ENCODE data around the gene NUCB2.

DNA sequence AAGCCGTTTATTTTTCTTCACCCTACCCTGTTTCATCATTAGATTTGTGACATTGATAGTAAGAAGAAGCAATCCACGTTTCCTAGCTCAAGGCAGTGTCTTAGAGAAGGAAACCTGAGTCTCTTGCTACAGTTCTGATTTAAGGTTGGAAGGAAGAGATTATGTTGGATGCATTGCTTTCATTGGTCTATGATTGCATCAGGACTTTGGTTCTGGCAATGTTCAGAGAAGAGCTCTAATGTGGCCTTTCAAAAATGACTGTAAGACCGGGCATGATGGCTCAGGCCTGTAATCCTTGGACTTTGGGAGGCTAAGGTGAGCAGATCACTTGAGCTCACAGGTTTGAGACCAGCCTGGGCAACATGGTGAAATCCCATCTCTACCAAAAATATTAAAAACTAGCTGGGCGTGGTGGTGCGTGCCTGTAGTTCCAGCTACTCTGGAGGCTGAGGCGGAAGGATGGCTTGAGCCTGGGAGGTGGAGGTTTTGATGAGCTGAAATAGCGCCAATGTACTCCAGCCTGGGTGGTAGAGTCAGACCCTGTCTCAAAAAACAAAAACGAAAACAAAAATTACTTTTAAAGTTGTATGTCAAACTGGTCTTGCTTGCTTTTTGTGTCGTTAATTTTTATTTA is 4.1 kb downstream of the NUCB2 start:
- TF ChIP-seq, protein P1, sequence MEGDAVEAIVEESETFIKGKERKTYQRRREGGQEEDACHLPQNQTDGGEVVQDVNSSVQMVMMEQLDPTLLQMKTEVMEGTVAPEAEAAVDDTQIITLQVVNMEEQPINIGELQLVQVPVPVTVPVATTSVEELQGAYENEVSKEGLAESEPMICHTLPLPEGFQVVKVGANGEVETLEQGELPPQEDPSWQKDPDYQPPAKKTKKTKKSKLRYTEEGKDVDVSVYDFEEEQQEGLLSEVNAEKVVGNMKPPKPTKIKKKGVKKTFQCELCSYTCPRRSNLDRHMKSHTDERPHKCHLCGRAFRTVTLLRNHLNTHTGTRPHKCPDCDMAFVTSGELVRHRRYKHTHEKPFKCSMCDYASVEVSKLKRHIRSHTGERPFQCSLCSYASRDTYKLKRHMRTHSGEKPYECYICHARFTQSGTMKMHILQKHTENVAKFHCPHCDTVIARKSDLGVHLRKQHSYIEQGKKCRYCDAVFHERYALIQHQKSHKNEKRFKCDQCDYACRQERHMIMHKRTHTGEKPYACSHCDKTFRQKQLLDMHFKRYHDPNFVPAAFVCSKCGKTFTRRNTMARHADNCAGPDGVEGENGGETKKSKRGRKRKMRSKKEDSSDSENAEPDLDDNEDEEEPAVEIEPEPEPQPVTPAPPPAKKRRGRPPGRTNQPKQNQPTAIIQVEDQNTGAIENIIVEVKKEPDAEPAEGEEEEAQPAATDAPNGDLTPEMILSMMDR (conservative IDR thresholded peaks at IDR 0.05; ENCODE audit: low read depth, low read length), result no peak
- no peak for TF ChIP-seq EZH2 (IDR thresholded peaks at IDR 0.05; ENCODE audit: low read length, unreplicated experiment)
- no peak for TF ChIP-seq EZH2phosphoT487 (IDR thresholded peaks at IDR 0.05; ENCODE audit: borderline replicate concordance, low read length)

All from PC-3 (cell line).